Measurements from ENCODE around the gene DSN1.

The DSN1 gene

GRCh38 chr20:36745927-36746659 is 27.5 kb downstream of the DSN1 start, which contains the start of gene NDRG3:
TSS of gene NDRG3 (minus strand) at chr20:36746090. CDS start at chr20:36721735, 24,355 bp downstream.
- peak; percentile 87 for DNase-seq

GRCh38 chr20:36745234-36745926 is 28.2 kb downstream of the DSN1 start:
- no peak for DNase-seq

- no peak for DNase-seq
Observed at GRCh38 chr20:36744764-36745191, 28.8 kb downstream of the DSN1 start.

GRCh38 chr20:36744243-36744642 is 29.3 kb downstream of the DSN1 start:
- DNase-seq, result no peak

GRCh38 chr20:36742558-36742957 is 31.0 kb downstream of the DSN1 start:
- no peak for DNase-seq

GRCh38 chr20:36741072-36741471 is 32.5 kb downstream of the DSN1 start:
- DNase-seq, result no peak

- DNase-seq, result no peak
Observed at GRCh38 chr20:36737183-36737499, 36.4 kb downstream of the DSN1 start.

GRCh38 chr20:36736451-36737182 is 36.9 kb downstream of the DSN1 start:
- DNase-seq, result no peak

- DNase-seq, result no peak
Observed at GRCh38 chr20:36732456-36732855, 41.1 kb downstream of the DSN1 start.

GRCh38 chr20:36728986-36729385 is 44.6 kb downstream of the DSN1 start:
- DNase-seq, result peak; percentile 42

- DNase-seq, result no peak
Observed at GRCh38 chr20:36726168-36726567, 47.4 kb downstream of the DSN1 start.

- DNase-seq, result no peak
Observed at GRCh38 chr20:36720510-36720909, 53.1 kb downstream of the DSN1 start.

- DNase-seq, result no peak
Observed at GRCh38 chr20:36717657-36718056, 55.9 kb downstream of the DSN1 start.

- DNase-seq, result no peak
Observed at GRCh38 chr20:36717021-36717420, 56.5 kb downstream of the DSN1 start.

GRCh38 chr20:36712775-36713174 is 60.8 kb downstream of the DSN1 start:
- no peak for DNase-seq

- no peak for DNase-seq
Observed at GRCh38 chr20:36709126-36709525, 64.4 kb downstream of the DSN1 start.

- DNase-seq, result no peak
Observed at GRCh38 chr20:36703530-36703929, 70.0 kb downstream of the DSN1 start.
